ENCODE measurements around the gene SLC35E4.

- TF ChIP-seq GATA2 (IDR thresholded peaks at IDR 0.05; ENCODE audit: low read depth, low read length) (no peak), GATA3 (IDR thresholded peaks at IDR 0.05; ENCODE audit: low read depth, low read length) (no peak)
These were observed 31.5 kb downstream of the SLC35E4 start for GRCh38 chr22:30667107-30667493.

Data from SH-SY5Y (cell line).